CD4-positive, alpha-beta T cell (primary cell): ENCODE measurements around the gene DCP1B. TPM values are rescaled to one million over a fixed set of nuclear protein-coding genes. Genes with fewer than 3 reads are reported as not detected.

Source experiments
- ATAC-seq: fragments of 200-7000 bp; cut with Tn5 transposase; one replicate; pipeline ENCODE4 v1.10.0; 2022; ENCODE audit warnings: mild to moderate bottlenecking; ENCODE audit not compliant: poor library complexity
- CTCF ChIA-PET: fragments of 350-600 bp; sonication (Branson Sonifier 250); formaldehyde crosslinking; loops from one replicate; lab custom pipeline; 2021; ENCODE audit warnings: antibody characterized with exemption, inconsistent platforms; lab: Charles Lee
- POLR2A ChIA-PET: fragments of 350-600 bp; sonication (Branson Sonifier 250); formaldehyde crosslinking; loops from one replicate; lab custom pipeline; 2021; ENCODE audit warnings: antibody characterized with exemption, inconsistent platforms; lab: Charles Lee
- DNase-seq, 14 experiments: peaks; one replicate each; pipeline ENCODE4 v3.0.0-alpha.2; 2013 to 2020; ENCODE audit warnings: mixed read lengths in 2 of 14
- H3K27ac ChIP-seq, 2 donors: one replicate each; pipeline versions ENCODE4 v1.5.1 to v1.7.0; 2013; ENCODE audit warnings: low read length in 2 of 2, low read depth in 1 of 2, mild to moderate bottlenecking in 1 of 2
- H3K27me3 ChIP-seq, 2 experiments: 1 replicate in 1 of 2; 2 replicates in 1 of 2; pipeline versions ENCODE4 v1.6.1 to v1.7.0; 2013; ENCODE audit warnings: low read length in 2 of 2, control low read depth in 1 of 2, mild to moderate bottlenecking in 1 of 2, moderate library complexity in 1 of 2; ENCODE audit not compliant: insufficient read depth in 2 of 2, control insufficient read depth in 1 of 2
- H3K36me3 ChIP-seq: one replicate; pipeline ENCODE4 v1.6.1; 2013; ENCODE audit warnings: low read length, control low read depth; ENCODE audit not compliant: insufficient read depth
- H3K4me1 ChIP-seq: one replicate; pipeline ENCODE4 v1.6.1; 2013; ENCODE audit warnings: low read length, control low read depth; ENCODE audit not compliant: insufficient read depth
- H3K4me3 ChIP-seq: one replicate; pipeline ENCODE4 v1.5.1; 2013; ENCODE audit warnings: mild to moderate bottlenecking, low read length, moderate library complexity
- H3K9me3 ChIP-seq, 2 experiments: 1 replicate in 1 of 2; 2 replicates in 1 of 2; pipeline versions ENCODE4 v1.6.1 to v1.7.0; 2013; ENCODE audit warnings: low read length in 2 of 2, mild to moderate bottlenecking in 2 of 2, control low read depth in 1 of 2, moderate library complexity in 1 of 2; ENCODE audit not compliant: control insufficient read depth in 1 of 2, insufficient read depth in 1 of 2
- H3K27ac Mint-ChIP-seq: one replicate; pipeline ENCODE4 v1.8.0; 2020; ENCODE audit warnings: mixed read lengths
- H3K27me3 Mint-ChIP-seq: one replicate; pipeline ENCODE4 v1.8.0; 2021; ENCODE audit warnings: mixed read lengths
- H3K36me3 Mint-ChIP-seq: one replicate; pipeline ENCODE4 v1.8.0; 2021; ENCODE audit warnings: low read depth, mixed read lengths
- H3K4me1 Mint-ChIP-seq: one replicate; pipeline ENCODE4 v1.8.0; 2021; ENCODE audit warnings: low read depth, mixed read lengths
- H3K4me3 Mint-ChIP-seq: one replicate; pipeline ENCODE4 v1.8.0; 2020; ENCODE audit warnings: mild to moderate bottlenecking, mixed read lengths
- H3K9me3 Mint-ChIP-seq: one replicate; pipeline ENCODE4 v1.8.0; 2020; ENCODE audit warnings: mixed read lengths
- CTCF ChIP-seq: fragments of 200-600 bp; IDR thresholded peaks from one replicate; pipeline ENCODE4 v1.8.0; 2022; ENCODE audit warnings: antibody characterized with exemption, mild to moderate bottlenecking
- intact Hi-C, 2 experiments: fragments of 100-400 bp; cut with DNase I in 1 of 2; cut with micrococcal nuclease in 1 of 2; formaldehyde crosslinking; loops; one replicate each; pipeline versions ENCODE4 v1.15.1 to v1.9.0; 2023 to 2025; cut with DNase I, micrococcal nuclease
- total RNA-seq, 174 experiments: library from RNA in 2 of 174; stranded (reverse) in 2 of 174; gene quantifications; one replicate each; pipeline ENCODE4 v1.2.3 and lab custom pipeline; 2021 to 2026

DCP1B gene
- total RNA-seq, 2 experiments from 2014 or later: 4.3 to 4.6 TPM

- ChIA-PET CTCF (no interaction called here), POLR2A (no interaction called here)
- TF ChIP-seq CTCF: no peak
- Mint-ChIP-seq H3K27me3 (no peaks in the 10 kb centered on the region), H3K4me3 (no peak overlapping the region), H3K4me1 (peaks cover 7% of the 10 kb centered on the region), H3K36me3 (peaks cover 14% of the 10 kb centered on the region), H3K27ac (no peak overlapping the region), H3K9me3 (no peaks in the 10 kb centered on the region)
- intact Hi-C loops: no loop called here
- Histone ChIP-seq H3K4me3 (no peak overlapping the region), H3K4me1 (no peaks in the 10 kb centered on the region), H3K9me3 (no peaks in the 10 kb centered on the region), H3K27ac (no peak overlapping the region), H3K36me3 (no peaks in the 10 kb centered on the region), H3K27me3 (no peaks in the 10 kb centered on the region)
- ATAC-seq: no peak
- DNase-seq: no peak
Measured at GRCh38 chr12:1978078-1978862, 26.0 kb downstream of the DCP1B start.

GRCh38 chr12:1977588-1977987 is 26.7 kb downstream of the DCP1B start:
- Histone ChIP-seq H3K27me3 (no peaks in the 10 kb centered on the region), H3K4me3 (no peak overlapping the region), H3K4me1 (no peaks in the 10 kb centered on the region), H3K36me3 (no peaks in the 10 kb centered on the region), H3K9me3 (no peaks in the 10 kb centered on the region), H3K27ac (no peak overlapping the region)
- TF ChIP-seq CTCF: no peak
- intact Hi-C loops: no loop called here
- Mint-ChIP-seq H3K4me3 (no peak overlapping the region), H3K9me3 (no peaks in the 10 kb centered on the region), H3K36me3 (peaks cover 18% of the 10 kb centered on the region), H3K27me3 (no peaks in the 10 kb centered on the region), H3K27ac (no peak overlapping the region), H3K4me1 (peaks cover 7% of the 10 kb centered on the region)
- DNase-seq (no peak), ATAC-seq (no peak)
- ChIA-PET POLR2A (no interaction called here), CTCF (no interaction called here)

GRCh38 chr12:1977109-1977508 is 27.1 kb downstream of the DCP1B start:
- POLR2A ChIA-PET: no interaction called here
- peaks cover 7% of the 10 kb centered on the region for H3K4me1 Mint-ChIP-seq

More at GRCh38 chr12:1977109-1977508, 27.1 kb downstream of the DCP1B start:
- Histone ChIP-seq H3K36me3 (no peaks in the 10 kb centered on the region), H3K4me3 (no peak overlapping the region), H3K27ac (no peak overlapping the region), H3K4me1 (no peaks in the 10 kb centered on the region), H3K9me3 (no peaks in the 10 kb centered on the region), H3K27me3 (no peaks in the 10 kb centered on the region)
- TF ChIP-seq CTCF: no peak
- no peak overlapping the region for H3K27ac Mint-ChIP-seq
- DNase-seq: no peak
- H3K36me3 Mint-ChIP-seq: peaks cover 18% of the 10 kb centered on the region
- intact Hi-C loops: no loop called here
- H3K9me3 Mint-ChIP-seq: no peaks in the 10 kb centered on the region
- ATAC-seq: no peak
- H3K27me3 Mint-ChIP-seq: no peaks in the 10 kb centered on the region
- CTCF ChIA-PET: no interaction called here
- no peak overlapping the region for H3K4me3 Mint-ChIP-seq
